IPS-18a (cell line): ENCODE results near the gene RAB21.

Experiments
- H3K27ac ChIP-seq: one replicate; pipeline ENCODE4 v1.5.1; 2013; ENCODE audit warnings: low read length
- H3K27me3 ChIP-seq: one replicate; pipeline ENCODE4 v1.6.1; 2013; ENCODE audit warnings: mild to moderate bottlenecking, low read length; ENCODE audit not compliant: control insufficient read depth, insufficient read depth
- H3K36me3 ChIP-seq: one replicate; pipeline ENCODE4 v1.6.1; 2013; ENCODE audit warnings: low read depth, low read length; ENCODE audit not compliant: control insufficient read depth
- H3K4me1 ChIP-seq: one replicate; pipeline ENCODE4 v1.6.1; 2013; ENCODE audit warnings: low read depth, low read length; ENCODE audit not compliant: control insufficient read depth
- H3K4me3 ChIP-seq: one replicate; pipeline ENCODE4 v1.5.1; 2013; ENCODE audit warnings: low read length
- H3K9ac ChIP-seq: one replicate; pipeline ENCODE4 v1.6.1; 2013; ENCODE audit warnings: mild to moderate bottlenecking, low read length, moderate library complexity
- H3K9me3 ChIP-seq: one replicate; pipeline ENCODE4 v1.6.1; 2013; ENCODE audit warnings: low read depth, low read length; ENCODE audit not compliant: control insufficient read depth

RAB21 gene

GRCh38 chr12:71730936-71731335 is 23.7 kb upstream of the RAB21 start:
- no peak overlapping the region for H3K9ac ChIP-seq
- H3K4me1 ChIP-seq = peaks cover 5% of the 10 kb centered on the region

GRCh38 chr12:71731439-71732356 is 23.0 kb upstream of the RAB21 start:
- Histone ChIP-seq H3K9ac (no peak overlapping the region), H3K9me3 (no peaks in the 10 kb centered on the region), H3K27me3 (no peaks in the 10 kb centered on the region), H3K4me1 (peaks cover 5% of the 10 kb centered on the region), H3K4me3 (no peak overlapping the region), H3K36me3 (no peaks in the 10 kb centered on the region), H3K27ac (no peak overlapping the region)

More at GRCh38 chr12:71730936-71731335, 23.7 kb upstream of the RAB21 start:
- no peak overlapping the region for H3K4me3 ChIP-seq
- no peaks in the 10 kb centered on the region for H3K9me3 ChIP-seq
- no peaks in the 10 kb centered on the region for H3K27me3 ChIP-seq
- H3K36me3 ChIP-seq = no peaks in the 10 kb centered on the region
- no peak overlapping the region for H3K27ac ChIP-seq

- no peaks in the 10 kb centered on the region for H3K36me3 ChIP-seq
- no peaks in the 10 kb centered on the region for H3K9me3 ChIP-seq
- H3K27ac ChIP-seq = no peak overlapping the region
- no peak overlapping the region for H3K4me3 ChIP-seq
- H3K27me3 ChIP-seq = no peaks in the 10 kb centered on the region
- H3K4me1 ChIP-seq = peaks cover 5% of the 10 kb centered on the region
- H3K9ac ChIP-seq = no peak overlapping the region
Measured at GRCh38 chr12:71732357-71732712, 22.3 kb upstream of the RAB21 start.

DNA sequence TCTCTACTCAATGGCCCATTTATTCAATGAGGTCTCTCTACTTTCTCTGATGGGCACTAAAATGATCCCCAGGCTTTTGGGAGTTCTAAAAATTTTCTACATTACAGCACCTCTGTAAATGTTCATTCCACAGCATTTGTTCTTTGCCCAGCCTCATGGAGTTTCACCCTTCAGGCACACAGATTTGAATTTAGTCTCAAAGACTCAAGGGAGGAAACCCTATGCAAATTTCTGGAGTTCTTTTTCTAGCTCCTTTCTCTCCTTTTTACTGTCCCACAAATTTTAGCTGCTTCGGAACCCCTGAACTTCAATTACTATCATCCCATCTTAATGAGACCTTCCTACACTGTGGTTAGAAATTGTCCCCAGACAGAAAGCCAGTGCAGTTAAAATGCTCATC is 17.5 kb upstream of the RAB21 start:
- H3K36me3 ChIP-seq = no peaks in the 10 kb centered on the region
- no peaks in the 10 kb centered on the region for H3K9me3 ChIP-seq
- H3K4me1 ChIP-seq = peaks cover 1% of the 10 kb centered on the region
- H3K4me3 ChIP-seq = no peak overlapping the region
- H3K9ac ChIP-seq = no peak overlapping the region
- no peak overlapping the region for H3K27ac ChIP-seq
- no peaks in the 10 kb centered on the region for H3K27me3 ChIP-seq

DNA sequence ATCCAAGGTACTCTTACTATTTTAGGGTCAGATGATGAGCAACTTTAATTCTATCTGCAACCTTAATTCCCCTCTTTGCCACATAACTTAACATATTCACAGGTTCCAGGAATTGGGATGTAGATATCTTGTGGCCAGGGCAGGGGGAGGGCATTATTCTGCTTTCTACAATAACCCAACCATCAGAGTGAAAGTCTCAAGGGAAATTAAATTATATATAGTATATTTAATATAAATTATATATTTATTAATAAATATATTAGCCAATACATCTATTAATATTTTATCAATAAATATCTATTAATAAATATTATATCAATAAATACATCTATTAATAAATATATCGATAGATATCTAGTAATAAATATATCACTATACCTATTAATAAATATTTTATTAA is 11.7 kb upstream of the RAB21 start:
- Histone ChIP-seq H3K36me3 (no peaks in the 10 kb centered on the region), H3K27ac (no peak overlapping the region), H3K4me3 (no peak overlapping the region), H3K9ac (no peak overlapping the region), H3K4me1 (no peaks in the 10 kb centered on the region), H3K27me3 (no peaks in the 10 kb centered on the region), H3K9me3 (no peaks in the 10 kb centered on the region)

DNA sequence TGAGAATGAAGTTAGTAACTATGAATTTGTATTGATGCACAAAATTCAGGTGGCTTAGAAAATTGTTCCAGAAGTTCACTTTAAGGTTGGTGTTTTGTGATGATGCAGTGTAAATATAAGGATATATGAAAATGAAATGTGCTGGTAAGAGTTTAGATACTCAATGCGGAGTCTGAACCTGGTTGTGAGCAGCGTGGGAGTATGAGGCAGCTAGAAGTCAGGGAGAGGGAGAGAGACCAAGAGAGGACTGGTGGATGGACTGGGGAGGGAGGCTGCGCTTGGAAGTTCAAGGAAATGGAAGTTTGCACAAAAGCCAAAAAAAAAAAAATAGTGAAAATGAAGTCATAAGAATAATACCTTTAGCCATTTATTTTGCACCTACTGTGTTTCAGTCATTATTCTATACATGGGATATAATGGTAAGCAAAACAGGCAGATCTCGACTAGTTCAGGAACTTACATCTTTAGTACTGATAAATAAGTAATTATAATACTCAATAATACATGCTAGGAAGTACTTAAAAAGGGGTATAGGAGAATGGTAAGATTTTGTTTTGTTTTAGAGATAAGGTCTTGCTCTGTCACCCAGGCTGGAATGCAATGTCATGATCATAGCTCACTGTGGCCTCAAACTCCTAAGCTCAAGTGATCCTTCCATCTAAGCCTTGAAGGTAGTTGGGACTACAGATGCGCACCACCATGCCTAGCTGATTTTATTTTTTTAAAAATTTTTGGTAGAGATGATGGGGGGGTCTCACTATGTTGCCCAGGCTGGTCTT is 10.0 kb upstream of the RAB21 start:
- Histone ChIP-seq H3K9me3 (no peaks in the 10 kb centered on the region), H3K36me3 (no peaks in the 10 kb centered on the region), H3K27ac (no peak overlapping the region), H3K9ac (no peak overlapping the region), H3K4me3 (no peak overlapping the region), H3K4me1 (no peaks in the 10 kb centered on the region), H3K27me3 (no peaks in the 10 kb centered on the region)

DNA sequence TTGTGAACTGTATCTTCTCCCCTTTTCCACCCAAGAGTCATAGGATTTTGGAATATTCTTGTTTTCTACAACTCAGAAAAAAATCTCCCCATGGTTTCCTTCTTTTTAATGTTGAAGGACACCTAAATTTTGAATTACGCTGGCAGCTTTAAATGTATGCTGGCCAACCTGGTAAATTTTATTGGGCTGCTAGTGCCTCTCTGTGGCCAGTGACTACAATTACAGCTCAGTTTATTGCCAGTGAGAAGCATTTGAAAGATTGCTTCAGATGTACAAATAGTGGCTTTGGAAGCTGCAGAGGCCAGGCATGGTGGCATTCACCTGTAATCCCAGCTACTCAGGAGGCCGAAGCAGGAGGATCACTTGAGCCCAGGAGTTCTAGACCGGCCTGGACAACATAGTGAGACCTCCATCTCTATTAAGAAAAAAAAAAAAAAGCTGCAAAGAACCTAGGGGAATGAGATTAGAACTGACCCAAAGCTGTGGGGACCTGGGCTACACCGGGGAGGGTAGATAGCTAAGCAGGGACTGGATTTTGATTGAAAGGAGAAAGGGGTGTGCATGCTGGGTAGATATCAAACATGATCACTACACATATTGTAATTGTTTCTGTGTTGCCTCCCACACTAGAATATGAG is 7.6 kb upstream of the RAB21 start:
- Histone ChIP-seq H3K27ac (no peak overlapping the region), H3K36me3 (no peaks in the 10 kb centered on the region), H3K9ac (no peak overlapping the region), H3K4me1 (peaks cover 3% of the 10 kb centered on the region), H3K9me3 (no peaks in the 10 kb centered on the region), H3K27me3 (no peaks in the 10 kb centered on the region), H3K4me3 (no peak overlapping the region)

DNA sequence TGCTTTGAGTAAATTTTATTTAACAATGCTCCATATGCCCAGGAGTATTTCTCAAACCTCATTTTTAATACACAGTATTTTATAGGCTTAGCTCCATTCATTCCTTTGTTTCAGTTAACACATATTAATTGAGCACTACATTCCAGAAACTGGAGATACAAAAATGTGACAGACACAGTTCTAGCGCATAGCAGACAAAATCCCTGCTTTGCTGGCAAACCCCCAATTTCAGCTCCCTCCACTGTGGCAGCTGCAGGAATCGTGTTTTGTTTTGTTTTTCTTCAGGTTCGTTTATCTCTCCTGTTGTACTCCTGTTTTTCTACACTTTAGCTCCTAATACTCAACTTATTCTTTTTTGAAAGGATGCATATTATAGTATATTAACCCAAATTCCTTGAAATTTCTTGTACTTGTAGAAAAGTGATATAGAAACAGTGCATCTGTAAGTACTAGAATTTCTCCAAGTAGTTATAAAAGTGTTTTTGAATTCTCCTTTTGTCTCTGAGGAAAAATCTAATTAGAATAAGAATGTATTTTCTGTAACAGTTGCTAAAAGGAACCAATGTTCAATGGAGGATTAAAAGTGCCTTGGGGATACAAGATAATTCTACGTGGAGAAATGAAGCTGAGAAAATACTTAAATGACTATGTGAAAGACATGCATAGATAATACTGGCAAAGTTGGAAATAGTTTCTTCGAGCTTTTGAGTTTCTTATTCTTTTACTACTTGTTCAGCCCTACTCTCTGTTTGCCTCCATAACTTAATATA is 6.4 kb upstream of the RAB21 start:
- H3K9me3 ChIP-seq = no peaks in the 10 kb centered on the region
- no peaks in the 10 kb centered on the region for H3K36me3 ChIP-seq
- H3K27me3 ChIP-seq = no peaks in the 10 kb centered on the region
- no peak overlapping the region for H3K4me3 ChIP-seq
- H3K9ac ChIP-seq = no peak overlapping the region
- no peak overlapping the region for H3K27ac ChIP-seq
- peaks cover 3% of the 10 kb centered on the region for H3K4me1 ChIP-seq

- Histone ChIP-seq H3K9me3 (no peaks in the 10 kb centered on the region), H3K27me3 (no peaks in the 10 kb centered on the region), H3K9ac (no peak overlapping the region), H3K27ac (no peak overlapping the region), H3K4me1 (peaks cover 8% of the 10 kb centered on the region), H3K4me3 (no peak overlapping the region), H3K36me3 (no peaks in the 10 kb centered on the region)
Measured at GRCh38 chr12:71749666-71750065, 5.0 kb upstream of the RAB21 start.

DNA sequence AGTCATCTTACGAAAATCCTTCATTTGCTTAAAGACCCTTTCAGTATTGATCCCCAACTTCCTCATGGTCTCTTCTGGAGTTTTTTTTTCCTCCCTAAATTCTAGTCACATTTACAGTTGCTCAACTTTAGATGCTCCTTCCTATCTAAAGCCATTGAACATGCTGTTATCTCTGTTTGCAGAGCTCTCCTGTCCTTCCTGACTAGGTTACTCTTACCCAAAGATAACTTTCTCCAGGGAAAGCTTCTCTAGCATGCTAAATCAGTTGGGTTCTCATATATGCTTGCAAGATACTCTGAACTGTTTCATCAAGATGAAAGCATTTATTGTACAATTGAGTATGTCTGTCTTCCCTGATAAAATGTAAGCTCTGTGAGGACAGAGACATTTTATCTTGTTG is 1.8 kb upstream of the RAB21 start:
- no peak overlapping the region for H3K4me3 ChIP-seq
- no peak overlapping the region for H3K9ac ChIP-seq
- peaks cover 4% of the 10 kb centered on the region for H3K36me3 ChIP-seq
- no peaks in the 10 kb centered on the region for H3K9me3 ChIP-seq
- H3K27ac ChIP-seq = no peak overlapping the region
- H3K4me1 ChIP-seq = peaks cover 14% of the 10 kb centered on the region
- H3K27me3 ChIP-seq = no peaks in the 10 kb centered on the region
